ENCODE data around the gene JCAD.

The JCAD gene

GRCh38 chr10:30072068-30072467 is 12.7 kb upstream of the JCAD start:
- DNase-seq = no peak

- DNase-seq = no peak
These were observed 10.8 kb upstream of the JCAD start for GRCh38 chr10:30070001-30070685.

- DNase-seq = no peak
These were observed 9.3 kb upstream of the JCAD start for GRCh38 chr10:30068492-30069223.

- DNase-seq = no peak
These were observed 3.7 kb upstream of the JCAD start for GRCh38 chr10:30063099-30063498.

GRCh38 chr10:30062582-30062981 is 3.2 kb upstream of the JCAD start:
- no peak for DNase-seq

- DNase-seq = peak; percentile 57
These were observed 2.7 kb upstream of the JCAD start for GRCh38 chr10:30062090-30062489.

- no peak for DNase-seq
These were observed 735 bp downstream of the JCAD start for GRCh38 chr10:30058570-30059132.

- DNase-seq = no peak
These were observed 1.4 kb downstream of the JCAD start for GRCh38 chr10:30057894-30058556.

GRCh38 chr10:30057421-30057841 is 2.0 kb downstream of the JCAD start:
- DNase-seq = no peak

- DNase-seq = no peak
These were observed 2.5 kb downstream of the JCAD start for GRCh38 chr10:30056767-30057355.

- DNase-seq = no peak
These were observed 3.1 kb downstream of the JCAD start for GRCh38 chr10:30056281-30056680.

- DNase-seq = no peak
These were observed 4.1 kb downstream of the JCAD start for GRCh38 chr10:30055226-30055662.

- no peak for DNase-seq
These were observed 7.3 kb downstream of the JCAD start for GRCh38 chr10:30052062-30052461.

- no peak for DNase-seq
These were observed 8.2 kb downstream of the JCAD start for GRCh38 chr10:30051220-30051619.

GRCh38 chr10:30050411-30050810 is 9.0 kb downstream of the JCAD start:
- no peak for DNase-seq

GRCh38 chr10:30048768-30049517 is 10.4 kb downstream of the JCAD start:
- DNase-seq = no peak

GRCh38 chr10:30047924-30048531 is 11.4 kb downstream of the JCAD start:
- no peak for DNase-seq

- no peak for DNase-seq
These were observed 12.0 kb downstream of the JCAD start for GRCh38 chr10:30047430-30047829.

- no peak for DNase-seq
These were observed 12.9 kb downstream of the JCAD start for GRCh38 chr10:30046476-30046875.

- DNase-seq = no peak
These were observed 13.4 kb downstream of the JCAD start for GRCh38 chr10:30045961-30046360.

GRCh38 chr10:30043476-30044270 is 15.7 kb downstream of the JCAD start:
- no peak for DNase-seq

Measured in amniotic stem cell (primary cell).